Bronchial epithelial cell (primary cell): Measurements from ENCODE around the gene HK2. TPM values are rescaled to one million over a fixed set of nuclear protein-coding genes. Genes with fewer than 3 reads are reported as not detected.
A peak's percentile ranks its signal among the peaks of the same experiment; 100 is the strongest.

ENCODE experiments used
- DNase-seq: peaks from one replicate; pipeline ENCODE4 v3.0.0-alpha.2; 2010; ENCODE audit warnings: low read depth
- FAIRE-seq: peaks from 2 replicates; lab custom pipeline; 2011; peaks lifted over from hg19 to GRCh38; lab: Jason Lieb, UNC
- H3K27me3 ChIP-seq: 2 replicates; pipeline ENCODE4 v1.5.1; 2011; ENCODE audit warnings: low read length; ENCODE audit not compliant: control insufficient read depth, insufficient read depth
- H3K36me3 ChIP-seq: 2 replicates; pipeline ENCODE4 v1.5.1; 2011; ENCODE audit warnings: low read length; ENCODE audit not compliant: control insufficient read depth, insufficient read depth
- H3K4me3 ChIP-seq: 2 replicates; pipeline ENCODE4 v1.5.1; 2011; ENCODE audit warnings: mild to moderate bottlenecking, low read depth, low read length, control low read depth
- total RNA-seq: library from RNA; depleted of rRNA; stranded (reverse); fragments of >200 nt; gene quantifications from 2 replicates; pipeline ENCODE4 v1.2.1, GENCODE V29; 2014
- TF ChIP-seq, protein P1 (sequence below): IDR thresholded peaks from 2 replicates; pipeline ENCODE4 v1.5.1; 2011; ENCODE audit warnings: mild to moderate bottlenecking, moderate library complexity, low read length, control low read depth, inconsistent platforms; ENCODE audit not compliant: insufficient read depth, severe bottlenecking

HK2 gene
- total RNA-seq, 1 donor from 2014 or later, result 158 TPM

DNA sequence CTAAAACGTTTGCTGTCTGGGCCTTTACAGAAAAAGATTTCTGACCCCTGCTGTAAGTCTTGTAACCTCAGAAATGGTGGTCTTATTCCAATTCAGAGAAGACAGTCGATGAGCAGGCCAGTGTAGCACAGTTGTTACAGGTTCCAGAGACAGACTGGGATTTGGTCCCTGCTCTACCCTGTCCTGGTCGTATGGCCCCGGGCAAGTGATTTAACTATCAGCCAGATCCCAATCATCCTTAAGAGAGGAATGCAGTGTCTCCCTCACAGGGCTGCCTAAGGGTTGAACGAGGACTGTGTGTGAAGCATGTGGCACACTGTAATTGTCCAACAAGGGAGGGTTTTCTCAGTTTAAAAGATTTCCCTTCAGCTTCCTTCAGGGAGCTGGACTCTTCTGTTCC, 47.2 kb downstream of the HK2 start:
- no peak for FAIRE-seq
- no peak for DNase-seq
- TF ChIP-seq, protein P1, sequence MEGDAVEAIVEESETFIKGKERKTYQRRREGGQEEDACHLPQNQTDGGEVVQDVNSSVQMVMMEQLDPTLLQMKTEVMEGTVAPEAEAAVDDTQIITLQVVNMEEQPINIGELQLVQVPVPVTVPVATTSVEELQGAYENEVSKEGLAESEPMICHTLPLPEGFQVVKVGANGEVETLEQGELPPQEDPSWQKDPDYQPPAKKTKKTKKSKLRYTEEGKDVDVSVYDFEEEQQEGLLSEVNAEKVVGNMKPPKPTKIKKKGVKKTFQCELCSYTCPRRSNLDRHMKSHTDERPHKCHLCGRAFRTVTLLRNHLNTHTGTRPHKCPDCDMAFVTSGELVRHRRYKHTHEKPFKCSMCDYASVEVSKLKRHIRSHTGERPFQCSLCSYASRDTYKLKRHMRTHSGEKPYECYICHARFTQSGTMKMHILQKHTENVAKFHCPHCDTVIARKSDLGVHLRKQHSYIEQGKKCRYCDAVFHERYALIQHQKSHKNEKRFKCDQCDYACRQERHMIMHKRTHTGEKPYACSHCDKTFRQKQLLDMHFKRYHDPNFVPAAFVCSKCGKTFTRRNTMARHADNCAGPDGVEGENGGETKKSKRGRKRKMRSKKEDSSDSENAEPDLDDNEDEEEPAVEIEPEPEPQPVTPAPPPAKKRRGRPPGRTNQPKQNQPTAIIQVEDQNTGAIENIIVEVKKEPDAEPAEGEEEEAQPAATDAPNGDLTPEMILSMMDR, result no peak

DNA sequence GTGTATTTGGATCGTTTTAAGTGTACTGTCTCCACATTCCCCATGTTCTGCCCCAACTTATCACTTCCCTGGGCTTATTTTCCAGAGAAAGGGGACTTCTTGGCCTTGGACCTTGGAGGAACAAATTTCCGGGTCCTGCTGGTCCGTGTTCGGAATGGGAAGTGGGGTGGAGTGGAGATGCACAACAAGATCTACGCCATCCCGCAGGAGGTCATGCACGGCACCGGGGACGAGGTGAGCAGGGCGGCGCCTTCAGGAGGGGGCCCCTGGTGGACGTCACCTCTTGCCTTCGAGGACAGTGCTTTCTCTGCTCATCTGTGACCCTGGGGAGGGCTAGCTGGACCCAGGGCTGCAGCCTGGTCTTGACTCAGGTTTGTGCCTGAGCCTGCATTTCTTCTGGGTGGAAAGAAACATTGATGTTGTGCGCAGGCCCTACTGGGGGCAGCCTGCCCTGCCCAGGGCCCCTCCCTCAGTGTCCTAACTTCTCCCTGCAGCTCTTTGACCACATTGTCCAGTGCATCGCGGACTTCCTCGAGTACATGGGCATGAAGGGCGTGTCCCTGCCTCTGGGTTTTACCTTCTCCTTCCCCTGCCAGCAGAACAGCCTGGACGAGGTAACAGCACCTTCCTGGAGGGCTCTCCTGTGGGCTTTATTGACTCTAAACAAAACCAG, 47.8 kb downstream of the HK2 start:
- FAIRE-seq (no peak), DNase-seq (no peak)
- TF ChIP-seq, protein P1, result no peak
- Histone ChIP-seq H3K4me3 (no peak overlapping the region), H3K27me3 (no peaks in the 10 kb centered on the region), H3K36me3 (peaks cover 74% of the 10 kb centered on the region)

More for the DNA sequence above, 47.2 kb downstream of the HK2 start:
- Histone ChIP-seq H3K27me3 (no peaks in the 10 kb centered on the region), H3K4me3 (no peak overlapping the region), H3K36me3 (peaks cover 74% of the 10 kb centered on the region)

DNA sequence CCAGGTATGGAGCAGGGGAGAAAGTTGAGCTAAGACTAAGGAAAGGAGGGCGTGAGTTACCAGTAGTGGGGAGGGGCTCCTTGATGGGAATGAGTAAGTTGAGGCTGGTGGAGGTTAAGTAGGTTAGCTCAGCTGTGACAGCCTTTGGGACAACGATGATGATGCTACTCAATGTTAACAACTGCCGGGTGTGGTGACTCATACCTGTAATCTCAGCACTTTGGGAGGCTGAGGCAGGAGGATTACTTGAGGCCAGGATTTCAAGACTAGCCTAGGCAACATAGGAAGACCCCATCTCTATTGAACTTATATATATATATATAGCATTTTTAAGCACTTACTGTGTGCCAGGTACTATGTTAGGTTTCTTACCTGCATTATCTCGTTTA, 48.4 kb downstream of the HK2 start:
- DNase-seq, result no peak
- no peaks in the 10 kb centered on the region for H3K27me3 ChIP-seq
- TF ChIP-seq, protein P1, result no peak
- H3K4me3 ChIP-seq, result no peak overlapping the region
- no peak for FAIRE-seq
- H3K36me3 ChIP-seq, result peaks cover 70% of the 10 kb centered on the region

DNA sequence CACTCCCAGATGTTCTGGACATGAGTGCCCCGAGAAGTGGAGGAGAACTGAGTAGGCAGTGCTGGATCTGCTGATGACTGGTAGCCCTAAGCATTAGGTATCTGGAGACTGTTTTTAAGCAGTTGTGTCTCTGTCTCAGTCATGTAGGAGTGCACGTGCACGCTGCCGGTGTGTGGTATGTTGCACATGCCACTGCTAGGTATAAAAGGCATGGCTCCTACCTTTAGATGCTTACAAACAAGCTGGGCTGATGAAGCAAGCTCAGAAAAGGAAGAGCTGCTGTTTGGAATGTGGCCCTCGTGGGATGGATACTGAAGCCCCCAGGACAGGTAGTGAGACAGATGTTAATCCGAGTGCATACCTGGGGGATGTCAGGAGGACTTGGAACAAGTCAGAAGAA, 49.1 kb downstream of the HK2 start:
- no peak for DNase-seq
- Histone ChIP-seq H3K36me3 (peaks cover 66% of the 10 kb centered on the region), H3K4me3 (no peak overlapping the region), H3K27me3 (no peaks in the 10 kb centered on the region)
- TF ChIP-seq, protein P1, result no peak
- no peak for FAIRE-seq

DNA sequence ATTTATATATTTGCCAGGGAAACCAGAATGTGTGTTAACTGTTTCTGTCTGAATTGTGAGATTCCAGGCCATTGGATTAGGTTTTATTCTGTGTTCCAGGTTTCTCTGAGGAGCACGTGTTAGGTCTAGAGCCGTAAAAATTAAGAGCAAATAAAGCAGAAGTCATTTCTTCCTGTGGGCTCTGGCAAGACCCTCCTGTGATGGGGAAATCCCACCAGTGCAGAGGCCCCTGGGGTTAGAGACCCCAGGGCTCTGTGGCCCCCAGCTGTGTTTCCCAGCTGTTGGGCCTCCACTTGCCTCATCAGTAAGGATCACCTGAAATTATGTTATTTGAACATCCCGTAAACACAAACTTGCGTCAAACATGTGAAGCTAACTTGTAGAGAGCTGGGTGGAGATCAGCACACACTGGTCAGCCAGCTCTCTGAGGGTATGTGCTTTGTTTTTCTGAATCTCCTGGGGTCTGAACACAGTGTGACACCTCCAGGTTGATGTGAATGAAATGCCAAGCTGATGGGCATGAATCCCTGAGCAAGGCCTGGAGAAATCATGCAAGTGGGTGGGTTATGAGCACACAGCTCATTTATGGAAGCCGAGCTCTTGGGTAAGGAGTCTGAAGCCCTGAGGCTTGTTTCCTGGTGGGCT, 50.3 kb downstream of the HK2 start:
- Histone ChIP-seq H3K27me3 (no peaks in the 10 kb centered on the region), H3K36me3 (peaks cover 63% of the 10 kb centered on the region), H3K4me3 (no peak overlapping the region)
- TF ChIP-seq, protein P1, result no peak
- DNase-seq (no peak), FAIRE-seq (no peak)

DNA sequence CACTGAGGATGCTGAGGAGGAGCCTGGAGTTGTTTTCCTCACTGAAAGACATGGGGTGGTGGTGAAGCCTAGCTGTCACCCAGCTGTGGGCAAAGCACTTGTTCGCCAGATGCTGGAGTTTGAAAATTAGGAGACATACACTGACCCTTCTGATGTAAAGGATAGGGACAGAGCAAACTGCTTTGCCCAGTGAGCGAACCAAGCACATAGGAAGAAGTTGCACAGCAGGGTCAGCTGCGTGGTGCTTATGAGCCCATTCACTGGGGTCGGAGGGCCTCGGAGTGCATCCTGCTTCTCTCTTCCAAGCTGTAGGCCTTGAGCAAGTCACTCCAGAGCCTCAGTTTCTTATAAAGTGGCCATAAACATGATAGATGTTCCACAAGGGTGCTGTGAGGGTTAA, 50.9 kb downstream of the HK2 start:
- Histone ChIP-seq H3K36me3 (peaks cover 60% of the 10 kb centered on the region), H3K4me3 (no peak overlapping the region), H3K27me3 (no peaks in the 10 kb centered on the region)
- no peak for DNase-seq
- TF ChIP-seq, protein P1, result no peak
- FAIRE-seq, result peak; percentile 43
